ENCODE results near the gene TIAM2. TPM values are rescaled to one million over a fixed set of nuclear protein-coding genes. Genes with fewer than 3 reads are reported as not detected.

The TIAM2 gene
- total and polyA plus RNA-seq, 9 of the 15 experiments (the other 6 are each of a cell fraction or from before 2014, with no cell fraction given): 0.73 to 6.5 (median 4.3) TPM

DNA sequence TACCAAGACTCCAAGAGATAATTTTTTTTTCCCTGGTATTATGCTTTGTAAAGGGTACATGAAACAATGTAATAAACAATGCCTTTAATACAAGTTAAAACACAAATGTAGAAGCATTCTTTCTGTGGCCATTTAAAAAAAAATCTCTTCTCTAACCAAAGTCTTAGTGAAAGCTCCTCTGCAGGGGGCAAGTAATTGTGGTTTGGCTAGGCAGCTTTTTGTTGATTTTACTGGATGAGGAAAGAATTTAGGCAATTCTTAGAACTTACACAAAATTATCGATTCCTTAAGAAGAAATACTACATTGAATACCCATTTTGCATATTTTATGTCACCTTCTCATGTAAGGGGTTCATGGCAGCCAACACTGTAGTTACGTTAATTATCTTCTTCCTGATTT lies 306.8 kb downstream of the TIAM2 start:
- Histone ChIP-seq H3K9ac (ENCODE audit: insufficient read depth in 1 of 2, low read depth in 2 of 2, low read length in 2 of 2) (no peak overlapping the region), H3K79me2 (ENCODE audit: control insufficient read depth, insufficient read depth, low read length) (peaks cover 5% of the 10 kb centered on the region; the same call in 1 of the 3 replicates), H3K27ac (ENCODE audit: extremely low read depth, low read depth, low read length) (no peak overlapping the region), H3K4me2 (ENCODE audit: insufficient read depth, low read length) (no peak overlapping the region), H3K9me1 (ENCODE audit: control insufficient read depth, insufficient read depth, low read length) (peaks cover 3% of the 10 kb centered on the region), H3K27me3 (ENCODE audit: control insufficient read depth in 2 of 2, insufficient read depth in 2 of 2, low read length in 2 of 2) (no peaks in the 10 kb centered on the region), H3K36me3 (ENCODE audit: control insufficient read depth, insufficient read depth, low read length) (peaks cover 78% of the 10 kb centered on the region), H3K4me1 (replicated peaks in 1 of 2; ENCODE audit: control insufficient read depth in 2 of 2, insufficient read depth in 2 of 2, low read length in 2 of 2) (no peaks in the 10 kb centered on the region), H3K9me3 (replicated peaks; ENCODE audit: control insufficient read depth, insufficient read depth, low read depth, low read length) (no peaks in the 10 kb centered on the region), H3K4me3 (no peak overlapping the region), H2AFZ (ENCODE audit: low read depth, low read length) (no peak overlapping the region), H4K20me1 (replicated peaks; ENCODE audit: control insufficient read depth, insufficient read depth, low read length) (no peaks in the 10 kb centered on the region)
- DNase-seq (ENCODE audit: extremely low read depth in 1 of 4, low spot score in 3 of 4) (no peak), ATAC-seq (no peak), FAIRE-seq (no peak)
- WGBS (ENCODE audit: insufficient coverage, low coverage, missing lambda C conversion rate): 98% methylated on average over 2 of the region's 2 CpGs
- intact Hi-C loops (cut with micrococcal nuclease) (no loop called here), in situ Hi-C loops (cut with MboI) (loop anchor here (25.0 kb wide), 1 partner anchor 1885 kb away; no protein-coding TSS in a partner anchor)
- ChIA-PET POLR2A (interaction anchor here (0.6 kb wide), 1 partner anchor 1685 kb away, joined by 3 read pairs; no protein-coding TSS in a partner anchor), CTCF (ENCODE audit: low intra/inter-chr PET ratio) (no interaction called here)
- BruUV-seq (replicated peaks): no TSS peak
- TF ChIP-seq, protein P1, sequence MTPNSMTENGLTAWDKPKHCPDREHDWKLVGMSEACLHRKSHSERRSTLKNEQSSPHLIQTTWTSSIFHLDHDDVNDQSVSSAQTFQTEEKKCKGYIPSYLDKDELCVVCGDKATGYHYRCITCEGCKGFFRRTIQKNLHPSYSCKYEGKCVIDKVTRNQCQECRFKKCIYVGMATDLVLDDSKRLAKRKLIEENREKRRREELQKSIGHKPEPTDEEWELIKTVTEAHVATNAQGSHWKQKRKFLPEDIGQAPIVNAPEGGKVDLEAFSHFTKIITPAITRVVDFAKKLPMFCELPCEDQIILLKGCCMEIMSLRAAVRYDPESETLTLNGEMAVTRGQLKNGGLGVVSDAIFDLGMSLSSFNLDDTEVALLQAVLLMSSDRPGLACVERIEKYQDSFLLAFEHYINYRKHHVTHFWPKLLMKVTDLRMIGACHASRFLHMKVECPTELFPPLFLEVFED (CRISPR knock-in tag; conservative IDR thresholded peaks at IDR 0.05): no peak
- TF ChIP-seq ZNF707 (CRISPR knock-in tag; conservative IDR thresholded peaks at IDR 0.05) (no peak), LEF1 (IDR thresholded peaks at IDR 0.05) (no peak), E2F4 (CRISPR knock-in tag; IDR thresholded peaks at IDR 0.05; ENCODE audit: low read depth) (no peak), KHSRP (IDR thresholded peaks at IDR 0.05) (no peak), TAF15 (IDR thresholded peaks at IDR 0.05; ENCODE audit: low read depth, low read length) (no peak), SUPT5H (IDR thresholded peaks at IDR 0.05) (no peak), SMARCA5 (IDR thresholded peaks at IDR 0.05) (no peak), CBX5 (IDR thresholded peaks at IDR 0.05; ENCODE audit: borderline replicate concordance, low read depth) (no peak), MTA1 (IDR thresholded peaks at IDR 0.05; ENCODE audit: borderline replicate concordance) (no peak), ZFPM2 (CRISPR knock-in tag; IDR thresholded peaks at IDR 0.05) (no peak), ZNF318 (IDR thresholded peaks at IDR 0.05; ENCODE audit: borderline replicate concordance in 1 of 2, low read depth in 1 of 2) (no peak)
- TF ChIP-seq, protein P2, sequence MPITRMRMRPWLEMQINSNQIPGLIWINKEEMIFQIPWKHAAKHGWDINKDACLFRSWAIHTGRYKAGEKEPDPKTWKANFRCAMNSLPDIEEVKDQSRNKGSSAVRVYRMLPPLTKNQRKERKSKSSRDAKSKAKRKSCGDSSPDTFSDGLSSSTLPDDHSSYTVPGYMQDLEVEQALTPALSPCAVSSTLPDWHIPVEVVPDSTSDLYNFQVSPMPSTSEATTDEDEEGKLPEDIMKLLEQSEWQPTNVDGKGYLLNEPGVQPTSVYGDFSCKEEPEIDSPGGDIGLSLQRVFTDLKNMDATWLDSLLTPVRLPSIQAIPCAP (CRISPR knock-in tag; IDR thresholded peaks at IDR 0.05; ENCODE audit: borderline replicate concordance): no peak

Data from K562 (cell line).